HepG2 (cell line): ENCODE measurements around the gene MSS51. TPM values are rescaled to one million over a fixed set of nuclear protein-coding genes. Genes with fewer than 3 reads are reported as not detected.

Experiments used
- KDM5A ChIP-seq: fragments of 200-600 bp; sonication (generic); IDR thresholded peaks from 2 replicates; pipeline ENCODE4 v1.7.0; 2018; ENCODE audit warnings: antibody characterized with exemption, mild to moderate bottlenecking, low read length, borderline replicate concordance
- TCF12 ChIP-seq, 2 experiments: fragments of 450-650 bp in 1 of 2; sonication (generic) in 1 of 2; formaldehyde crosslinking in 1 of 2; IDR thresholded peaks; 2 replicates each; pipeline versions ENCODE4 v1.6.1 to v1.8.0; 2017 to 2022; ENCODE audit warnings: antibody characterized with exemption in 1 of 2, mild to moderate bottlenecking in 1 of 2, missing genetic modification reagents in 1 of 2, moderate library complexity in 1 of 2
- U2AF1 ChIP-seq: fragments of 200-400 bp; formaldehyde crosslinking; optimal IDR thresholded peaks from 2 replicates; pipeline ENCODE3; 2017; ENCODE audit warnings: mild to moderate bottlenecking, low read depth, low read length
- ZFP36L2 ChIP-seq: sonication (generic); formaldehyde crosslinking; IDR thresholded peaks from 2 replicates; pipeline ENCODE4 v1.4.0; 2020; ENCODE audit warnings: missing genetic modification reagents
- ZKSCAN1 ChIP-seq: fragments of 150-350 bp; IDR thresholded peaks from 2 replicates; pipeline ENCODE4 v1.6.1; 2014; ENCODE audit warnings: low read length
- ZNF224 ChIP-seq: sonication (generic); formaldehyde crosslinking; IDR thresholded peaks from 2 replicates; pipeline ENCODE4 v1.5.0; 2020; ENCODE audit warnings: mild to moderate bottlenecking, missing genetic modification reagents
- ZNF431 ChIP-seq: sonication (generic); formaldehyde crosslinking; IDR thresholded peaks from 2 replicates; pipeline ENCODE4 v1.9.0; 2022; ENCODE audit warnings: missing genetic modification reagents, low read depth, mild to moderate bottlenecking, borderline replicate concordance
- ZNF790 ChIP-seq: sonication (generic); formaldehyde crosslinking; IDR thresholded peaks from 2 replicates; pipeline ENCODE4 v1.8.0; 2022; ENCODE audit warnings: missing genetic modification reagents, mild to moderate bottlenecking, borderline replicate concordance
- polyA plus RNA-seq, 8 experiments: library from polyadenylated mRNA; depleted of rRNA in 3 of 8; stranded (reverse) in 7 of 8; unstranded in 1 of 8; fragments of >200 nt; fragmentation: Illumina TruSeq in 4 of 8; extraction: Trizol in 4 of 8; gene quantifications; 2 replicates each; pipeline versions ENCODE4 v1.2.1 to v1.2.3, GENCODE V29; 2011 to 2016; ENCODE audit warnings: low read depth in 4 of 8, missing spikeins in 1 of 8, mixed read lengths in 1 of 8; ENCODE audit not compliant: insufficient read depth in 1 of 8
- total RNA-seq, 5 experiments: library from RNA; depleted of rRNA; stranded (reverse); fragments of >200 nt; fragmentation: Illumina TruSeq; extraction: Trizol; gene quantifications; 2 replicates each; pipeline ENCODE4 v1.2.3, GENCODE V29; 2016; ENCODE audit warnings: low read depth in 1 of 5
- TF ChIP-seq, protein P1 (sequence below), 2 experiments: sonication (generic) in 1 of 2; formaldehyde crosslinking in 1 of 2; IDR thresholded peaks; 2 replicates each; pipeline versions ENCODE4 v1.6.1 to v1.9.0; 2014 to 2022; ENCODE audit warnings: antibody characterized with exemption in 1 of 2, borderline replicate concordance in 1 of 2, inconsistent platforms in 1 of 2, low read depth in 1 of 2, missing genetic modification reagents in 1 of 2
- TF ChIP-seq, protein P2 (sequence below): sonication (generic); formaldehyde crosslinking; IDR thresholded peaks from 2 replicates; pipeline ENCODE4 v1.4.0; 2020; ENCODE audit warnings: missing genetic modification reagents
- TF ChIP-seq, protein P3 (sequence below): sonication (generic); formaldehyde crosslinking; IDR thresholded peaks from 2 replicates; pipeline ENCODE4 v1.8.0; 2022; ENCODE audit warnings: missing genetic modification reagents, low read depth, mild to moderate bottlenecking, borderline replicate concordance
- TF ChIP-seq, protein P4 (sequence below): sonication (generic); formaldehyde crosslinking; IDR thresholded peaks from 2 replicates; pipeline ENCODE4 v1.5.0; 2020; ENCODE audit warnings: missing genetic modification reagents, mild to moderate bottlenecking, borderline replicate concordance
- TF ChIP-seq, protein P5 (sequence below): sonication (generic); formaldehyde crosslinking; IDR thresholded peaks from 2 replicates; pipeline ENCODE4 v1.5.0; 2020; ENCODE audit warnings: missing genetic modification reagents
- TF ChIP-seq, protein P6 (sequence below): sonication (generic); formaldehyde crosslinking; IDR thresholded peaks from 2 replicates; pipeline ENCODE4 v1.5.0; 2020; ENCODE audit warnings: missing genetic modification reagents

Gene MSS51
- total and polyA plus RNA-seq, 2 of the 13 experiments (the other 11 are each of a cell fraction or from before 2014, with no cell fraction given), result 0.91 to 2.4 TPM

DNA sequence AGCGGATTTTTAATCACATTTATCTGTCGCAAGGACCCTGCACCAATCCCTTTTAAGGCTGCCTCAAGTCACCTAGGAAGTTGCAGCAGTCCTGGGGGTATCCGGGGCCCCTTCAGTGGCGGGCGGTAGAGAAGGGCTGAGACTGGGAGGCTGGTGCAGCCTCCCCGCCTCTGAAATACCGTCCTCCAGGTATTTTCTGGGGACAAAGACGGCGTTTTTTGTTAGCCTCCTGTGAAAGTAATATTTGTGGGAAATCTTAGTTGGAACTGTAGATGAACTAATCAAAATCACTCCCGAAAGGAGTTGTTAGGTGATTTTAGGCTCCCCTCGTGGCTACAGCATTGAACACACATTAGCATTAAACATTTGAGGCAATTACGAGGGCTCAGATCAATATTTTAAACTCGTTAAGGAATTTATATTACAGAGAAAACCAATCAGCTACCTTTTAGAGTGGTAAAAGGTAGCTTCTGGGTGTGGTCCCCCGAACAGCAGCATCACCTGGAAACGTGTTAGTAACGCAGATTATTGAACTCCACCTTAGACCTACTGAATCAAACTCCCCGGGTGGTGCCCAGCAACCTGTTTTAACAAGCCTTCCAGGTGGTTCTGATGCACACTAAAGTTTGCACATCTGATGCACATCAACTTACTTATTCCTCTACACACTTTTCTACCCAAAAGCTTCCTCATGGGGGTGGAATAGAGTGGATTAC, 19.0 kb downstream of the MSS51 start (continued):
- TF ChIP-seq, protein P1, sequence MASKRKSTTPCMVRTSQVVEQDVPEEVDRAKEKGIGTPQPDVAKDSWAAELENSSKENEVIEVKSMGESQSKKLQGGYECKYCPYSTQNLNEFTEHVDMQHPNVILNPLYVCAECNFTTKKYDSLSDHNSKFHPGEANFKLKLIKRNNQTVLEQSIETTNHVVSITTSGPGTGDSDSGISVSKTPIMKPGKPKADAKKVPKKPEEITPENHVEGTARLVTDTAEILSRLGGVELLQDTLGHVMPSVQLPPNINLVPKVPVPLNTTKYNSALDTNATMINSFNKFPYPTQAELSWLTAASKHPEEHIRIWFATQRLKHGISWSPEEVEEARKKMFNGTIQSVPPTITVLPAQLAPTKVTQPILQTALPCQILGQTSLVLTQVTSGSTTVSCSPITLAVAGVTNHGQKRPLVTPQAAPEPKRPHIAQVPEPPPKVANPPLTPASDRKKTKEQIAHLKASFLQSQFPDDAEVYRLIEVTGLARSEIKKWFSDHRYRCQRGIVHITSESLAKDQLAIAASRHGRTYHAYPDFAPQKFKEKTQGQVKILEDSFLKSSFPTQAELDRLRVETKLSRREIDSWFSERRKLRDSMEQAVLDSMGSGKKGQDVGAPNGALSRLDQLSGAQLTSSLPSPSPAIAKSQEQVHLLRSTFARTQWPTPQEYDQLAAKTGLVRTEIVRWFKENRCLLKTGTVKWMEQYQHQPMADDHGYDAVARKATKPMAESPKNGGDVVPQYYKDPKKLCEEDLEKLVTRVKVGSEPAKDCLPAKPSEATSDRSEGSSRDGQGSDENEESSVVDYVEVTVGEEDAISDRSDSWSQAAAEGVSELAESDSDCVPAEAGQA (IDR thresholded peaks at IDR 0.05; ENCODE audit: low read depth), result 0 out of 2 replicates have a peak, but pooled peaks have one; percentile 0
- TF ChIP-seq, protein P1 (CRISPR knock-in tag; IDR thresholded peaks at IDR 0.05; ENCODE audit: borderline replicate concordance), result no peak
- TF ChIP-seq TCF12 (IDR thresholded peaks at IDR 0.05), result no peak
- TF ChIP-seq TCF12 (CRISPR knock-in tag; IDR thresholded peaks at IDR 0.05), result no peak
- TF ChIP-seq, protein P2, sequence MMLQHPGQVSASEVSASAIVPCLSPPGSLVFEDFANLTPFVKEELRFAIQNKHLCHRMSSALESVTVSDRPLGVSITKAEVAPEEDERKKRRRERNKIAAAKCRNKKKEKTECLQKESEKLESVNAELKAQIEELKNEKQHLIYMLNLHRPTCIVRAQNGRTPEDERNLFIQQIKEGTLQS (CRISPR knock-in tag), result no peak
- TF ChIP-seq, protein P3, sequence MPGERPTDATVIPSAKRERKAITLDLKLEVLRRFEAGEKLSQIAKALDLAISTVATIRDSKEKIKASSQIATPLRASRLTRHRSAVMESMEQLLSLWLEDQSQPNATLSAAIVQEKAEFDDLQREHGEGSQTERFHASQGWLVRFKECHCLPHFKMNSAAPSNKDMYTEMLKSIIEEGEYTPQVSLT, result 0 out of 2 replicates have a peak, but pooled peaks have one; percentile 52
- TF ChIP-seq ZNF790, result 0 out of 2 replicates have a peak, but pooled peaks have one; percentile 20
- TF ChIP-seq ZNF431 (CRISPR knock-in tag), result 0 out of 2 replicates have a peak, but pooled peaks have one; percentile 51
- peak; percentile 1; the same call in 1 of the 2 replicates for TF ChIP-seq KDM5A
- no peak for TF ChIP-seq ZKSCAN1
- no peak for TF ChIP-seq U2AF1
- TF ChIP-seq ZNF224, result 0 out of 2 replicates have a peak, but pooled peaks have one; percentile 24
- TF ChIP-seq ZFP36L2, result no peak
- TF ChIP-seq, protein P4, sequence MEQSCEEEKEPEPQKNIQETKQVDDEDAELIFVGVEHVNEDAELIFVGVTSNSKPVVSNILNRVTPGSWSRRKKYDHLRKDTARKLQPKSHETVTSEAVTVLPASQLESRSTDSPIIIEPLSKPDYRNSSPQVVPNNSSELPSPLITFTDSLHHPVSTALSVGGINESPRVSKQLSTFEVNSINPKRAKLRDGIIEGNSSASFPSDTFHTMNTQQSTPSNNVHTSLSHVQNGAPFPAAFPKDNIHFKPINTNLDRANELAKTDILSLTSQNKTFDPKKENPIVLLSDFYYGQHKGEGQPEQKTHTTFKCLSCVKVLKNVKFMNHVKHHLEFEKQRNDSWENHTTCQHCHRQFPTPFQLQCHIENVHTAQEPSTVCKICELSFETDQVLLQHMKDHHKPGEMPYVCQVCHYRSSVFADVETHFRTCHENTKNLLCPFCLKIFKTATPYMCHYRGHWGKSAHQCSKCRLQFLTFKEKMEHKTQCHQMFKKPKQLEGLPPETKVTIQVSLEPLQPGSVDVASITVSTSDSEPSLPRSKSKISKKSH (CRISPR knock-in tag), result no peak; the same call in 1 of the 2 replicates
- TF ChIP-seq, protein P5, sequence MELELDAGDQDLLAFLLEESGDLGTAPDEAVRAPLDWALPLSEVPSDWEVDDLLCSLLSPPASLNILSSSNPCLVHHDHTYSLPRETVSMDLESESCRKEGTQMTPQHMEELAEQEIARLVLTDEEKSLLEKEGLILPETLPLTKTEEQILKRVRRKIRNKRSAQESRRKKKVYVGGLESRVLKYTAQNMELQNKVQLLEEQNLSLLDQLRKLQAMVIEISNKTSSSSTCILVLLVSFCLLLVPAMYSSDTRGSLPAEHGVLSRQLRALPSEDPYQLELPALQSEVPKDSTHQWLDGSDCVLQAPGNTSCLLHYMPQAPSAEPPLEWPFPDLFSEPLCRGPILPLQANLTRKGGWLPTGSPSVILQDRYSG (CRISPR knock-in tag), result 0 out of 2 replicates have a peak, but pooled peaks have one; percentile 54
- TF ChIP-seq, protein P6, sequence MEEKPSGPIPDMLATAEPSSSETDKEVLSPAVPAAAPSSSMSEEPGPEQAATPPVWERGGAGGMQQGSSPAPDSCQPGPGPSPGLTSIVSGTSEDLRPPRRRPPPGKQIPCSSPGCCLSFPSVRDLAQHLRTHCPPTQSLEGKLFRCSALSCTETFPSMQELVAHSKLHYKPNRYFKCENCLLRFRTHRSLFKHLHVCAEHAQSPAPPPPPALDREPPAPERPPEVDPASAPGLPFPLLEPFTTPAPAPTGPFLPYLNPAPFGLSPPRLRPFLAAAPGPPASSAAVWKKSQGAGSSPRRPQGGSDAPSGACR, result 0 out of 2 replicates have a peak, but pooled peaks have one; percentile 13
